HL-60 (cell line): Measurements from ENCODE around the gene TSPAN18.

ENCODE experiments used
- DNase-seq, 2 experiments: peaks; one replicate each; pipeline ENCODE4 v3.0.0-alpha.2; 2010 to 2020; ENCODE audit warnings: low read depth in 1 of 2, low spot score in 1 of 2
- H3K27ac ChIP-seq: fragments of 250-450 bp; sonication (Bioruptor Pico); replicated peaks from 2 replicates; pipeline ENCODE4 v1.5.1; 2020; ENCODE audit warnings: mild to moderate bottlenecking, moderate library complexity
- H3K27me3 ChIP-seq: fragments of 250-450 bp; sonication (Bioruptor Pico); 2 replicates; pipeline ENCODE4 v1.5.1; 2021; ENCODE audit warnings: mild to moderate bottlenecking, moderate library complexity; ENCODE audit not compliant: insufficient read depth, poor library complexity, severe bottlenecking
- H3K4me3 ChIP-seq: replicated peaks from 2 replicates; pipeline ENCODE4 v1.5.1; 2011; ENCODE audit warnings: mild to moderate bottlenecking, control low read depth, low read length; ENCODE audit not compliant: insufficient read depth
- GABPA ChIP-seq: IDR thresholded peaks from 2 replicates; pipeline ENCODE4 v1.6.1; 2012; ENCODE audit warnings: low read depth
- POLR2AphosphoS5 ChIP-seq: IDR thresholded peaks from 2 replicates; pipeline ENCODE4 v1.6.1; 2012; ENCODE audit warnings: low read depth
- SPI1 ChIP-seq: IDR thresholded peaks from 2 replicates; pipeline ENCODE4 v1.6.1; 2012; ENCODE audit warnings: low read depth, mild to moderate bottlenecking, borderline replicate concordance
- TF ChIP-seq, protein P1 (sequence below): IDR thresholded peaks from 2 replicates; pipeline ENCODE4 v1.6.1; 2012; ENCODE audit warnings: low read depth; ENCODE audit not compliant: insufficient replicate concordance
- TF ChIP-seq, protein P2 (sequence below): IDR thresholded peaks from one replicate; pipeline ENCODE4 v1.5.1; 2011; ENCODE audit warnings: low read length, control low read depth, inconsistent platforms; ENCODE audit not compliant: insufficient read depth

Gene TSPAN18

DNA sequence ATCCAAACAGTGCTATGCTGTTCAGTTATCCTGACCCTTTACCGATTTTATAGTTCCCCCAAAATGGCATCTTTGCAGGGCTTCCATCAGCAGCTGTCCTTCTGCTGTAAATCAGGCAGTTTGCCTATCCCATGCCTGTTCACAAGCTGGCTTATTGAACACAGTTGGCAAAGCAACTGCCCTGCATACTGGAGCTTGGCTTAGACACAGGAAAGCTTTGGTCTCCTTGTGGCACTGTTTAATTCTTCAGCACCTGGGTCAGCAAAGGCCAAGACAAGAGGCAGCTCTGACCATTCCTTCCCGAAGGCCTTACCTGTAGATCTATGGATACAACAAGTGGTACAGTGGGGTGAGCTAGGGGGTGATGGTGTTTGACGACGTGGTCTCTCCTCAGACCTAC is 32.2 kb downstream of the TSPAN18 start:
- no peak overlapping the region for H3K27ac ChIP-seq
- no peak overlapping the region for H3K4me3 ChIP-seq
- DNase-seq = no peak
- peaks cover 6% of the 10 kb centered on the region for H3K27me3 ChIP-seq
- TF ChIP-seq GABPA = no peak
- TF ChIP-seq SPI1 = no peak
- TF ChIP-seq, protein P1, sequence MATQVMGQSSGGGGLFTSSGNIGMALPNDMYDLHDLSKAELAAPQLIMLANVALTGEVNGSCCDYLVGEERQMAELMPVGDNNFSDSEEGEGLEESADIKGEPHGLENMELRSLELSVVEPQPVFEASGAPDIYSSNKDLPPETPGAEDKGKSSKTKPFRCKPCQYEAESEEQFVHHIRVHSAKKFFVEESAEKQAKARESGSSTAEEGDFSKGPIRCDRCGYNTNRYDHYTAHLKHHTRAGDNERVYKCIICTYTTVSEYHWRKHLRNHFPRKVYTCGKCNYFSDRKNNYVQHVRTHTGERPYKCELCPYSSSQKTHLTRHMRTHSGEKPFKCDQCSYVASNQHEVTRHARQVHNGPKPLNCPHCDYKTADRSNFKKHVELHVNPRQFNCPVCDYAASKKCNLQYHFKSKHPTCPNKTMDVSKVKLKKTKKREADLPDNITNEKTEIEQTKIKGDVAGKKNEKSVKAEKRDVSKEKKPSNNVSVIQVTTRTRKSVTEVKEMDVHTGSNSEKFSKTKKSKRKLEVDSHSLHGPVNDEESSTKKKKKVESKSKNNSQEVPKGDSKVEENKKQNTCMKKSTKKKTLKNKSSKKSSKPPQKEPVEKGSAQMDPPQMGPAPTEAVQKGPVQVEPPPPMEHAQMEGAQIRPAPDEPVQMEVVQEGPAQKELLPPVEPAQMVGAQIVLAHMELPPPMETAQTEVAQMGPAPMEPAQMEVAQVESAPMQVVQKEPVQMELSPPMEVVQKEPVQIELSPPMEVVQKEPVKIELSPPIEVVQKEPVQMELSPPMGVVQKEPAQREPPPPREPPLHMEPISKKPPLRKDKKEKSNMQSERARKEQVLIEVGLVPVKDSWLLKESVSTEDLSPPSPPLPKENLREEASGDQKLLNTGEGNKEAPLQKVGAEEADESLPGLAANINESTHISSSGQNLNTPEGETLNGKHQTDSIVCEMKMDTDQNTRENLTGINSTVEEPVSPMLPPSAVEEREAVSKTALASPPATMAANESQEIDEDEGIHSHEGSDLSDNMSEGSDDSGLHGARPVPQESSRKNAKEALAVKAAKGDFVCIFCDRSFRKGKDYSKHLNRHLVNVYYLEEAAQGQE = no peak
- TF ChIP-seq, protein P2, sequence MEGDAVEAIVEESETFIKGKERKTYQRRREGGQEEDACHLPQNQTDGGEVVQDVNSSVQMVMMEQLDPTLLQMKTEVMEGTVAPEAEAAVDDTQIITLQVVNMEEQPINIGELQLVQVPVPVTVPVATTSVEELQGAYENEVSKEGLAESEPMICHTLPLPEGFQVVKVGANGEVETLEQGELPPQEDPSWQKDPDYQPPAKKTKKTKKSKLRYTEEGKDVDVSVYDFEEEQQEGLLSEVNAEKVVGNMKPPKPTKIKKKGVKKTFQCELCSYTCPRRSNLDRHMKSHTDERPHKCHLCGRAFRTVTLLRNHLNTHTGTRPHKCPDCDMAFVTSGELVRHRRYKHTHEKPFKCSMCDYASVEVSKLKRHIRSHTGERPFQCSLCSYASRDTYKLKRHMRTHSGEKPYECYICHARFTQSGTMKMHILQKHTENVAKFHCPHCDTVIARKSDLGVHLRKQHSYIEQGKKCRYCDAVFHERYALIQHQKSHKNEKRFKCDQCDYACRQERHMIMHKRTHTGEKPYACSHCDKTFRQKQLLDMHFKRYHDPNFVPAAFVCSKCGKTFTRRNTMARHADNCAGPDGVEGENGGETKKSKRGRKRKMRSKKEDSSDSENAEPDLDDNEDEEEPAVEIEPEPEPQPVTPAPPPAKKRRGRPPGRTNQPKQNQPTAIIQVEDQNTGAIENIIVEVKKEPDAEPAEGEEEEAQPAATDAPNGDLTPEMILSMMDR = no peak
- TF ChIP-seq POLR2AphosphoS5 = no peak

DNA sequence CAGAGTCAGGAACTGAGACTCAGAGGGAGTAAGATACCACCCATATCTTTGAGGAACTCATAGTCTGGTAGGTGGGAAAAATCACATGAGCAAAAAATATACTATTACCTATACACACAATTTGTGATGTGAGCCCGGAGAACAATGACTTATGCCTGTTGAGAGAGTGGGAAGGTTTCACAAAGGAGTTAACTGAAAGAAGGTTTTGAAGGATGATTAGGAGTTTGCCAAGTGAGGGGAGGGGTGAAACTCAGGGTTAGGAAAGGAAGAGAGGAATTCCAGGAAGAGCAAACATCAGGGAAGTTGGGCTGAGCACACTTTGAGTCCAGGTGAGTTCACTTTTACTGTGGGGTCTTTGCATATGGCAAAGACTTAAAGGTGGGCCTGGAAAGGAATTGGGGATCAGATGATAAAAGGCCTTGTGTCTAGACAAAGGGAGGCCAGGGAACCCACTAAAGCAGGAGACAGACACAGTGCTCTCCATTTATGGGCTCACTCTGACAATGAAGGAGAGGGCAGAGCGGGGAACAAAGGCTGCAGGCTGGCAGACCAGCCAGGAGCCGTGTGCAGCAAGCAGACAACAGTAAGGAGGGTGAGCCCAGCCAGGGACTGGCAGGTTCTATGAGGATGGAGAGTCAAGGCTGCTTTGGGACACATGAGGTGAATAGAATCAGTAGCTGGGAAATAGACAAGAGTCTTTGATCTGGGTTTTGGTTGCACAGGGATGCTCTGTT is 33.1 kb downstream of the TSPAN18 start:
- no peak for DNase-seq
- TF ChIP-seq POLR2AphosphoS5 (no peak), SPI1 (no peak), GABPA (no peak)
- TF ChIP-seq, protein P2 = no peak
- TF ChIP-seq, protein P1 = no peak
- H3K27ac ChIP-seq = no peak overlapping the region
- H3K4me3 ChIP-seq = no peak overlapping the region
- H3K27me3 ChIP-seq = peaks cover 6% of the 10 kb centered on the region

DNA sequence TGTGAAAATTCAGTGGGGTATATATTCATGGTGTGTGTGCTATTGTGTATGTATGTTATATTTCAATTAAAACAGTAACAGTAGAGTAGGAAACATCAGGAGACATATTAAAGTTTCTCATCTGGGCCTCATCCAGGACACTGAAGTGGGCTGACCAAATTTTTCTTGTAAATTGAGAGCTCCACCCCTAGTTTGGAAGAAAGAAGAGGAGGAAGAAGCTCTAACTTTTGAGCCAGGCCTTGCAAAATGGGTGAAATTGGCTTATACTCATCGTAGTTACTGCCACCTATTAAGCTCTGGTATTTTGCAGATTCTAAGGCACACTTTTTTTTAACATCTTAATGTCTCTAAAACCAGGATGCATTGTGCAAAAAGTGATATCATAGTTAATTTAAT is 33.7 kb downstream of the TSPAN18 start:
- no peak for TF ChIP-seq POLR2AphosphoS5
- TF ChIP-seq, protein P2 = no peak
- no peak for TF ChIP-seq SPI1
- no peak for TF ChIP-seq GABPA
- TF ChIP-seq, protein P1 = no peak
- Histone ChIP-seq H3K27ac (no peak overlapping the region), H3K27me3 (peaks cover 6% of the 10 kb centered on the region), H3K4me3 (no peak overlapping the region)
- DNase-seq = no peak
